ENCODE measurements around the gene ATP5MC3.
"Not testable (repeated sequence)": the region's sequence is repeated elsewhere in the genome, so short reads cannot be mapped to it uniquely, and the experiment has no call there.

Gene ATP5MC3

DNA sequence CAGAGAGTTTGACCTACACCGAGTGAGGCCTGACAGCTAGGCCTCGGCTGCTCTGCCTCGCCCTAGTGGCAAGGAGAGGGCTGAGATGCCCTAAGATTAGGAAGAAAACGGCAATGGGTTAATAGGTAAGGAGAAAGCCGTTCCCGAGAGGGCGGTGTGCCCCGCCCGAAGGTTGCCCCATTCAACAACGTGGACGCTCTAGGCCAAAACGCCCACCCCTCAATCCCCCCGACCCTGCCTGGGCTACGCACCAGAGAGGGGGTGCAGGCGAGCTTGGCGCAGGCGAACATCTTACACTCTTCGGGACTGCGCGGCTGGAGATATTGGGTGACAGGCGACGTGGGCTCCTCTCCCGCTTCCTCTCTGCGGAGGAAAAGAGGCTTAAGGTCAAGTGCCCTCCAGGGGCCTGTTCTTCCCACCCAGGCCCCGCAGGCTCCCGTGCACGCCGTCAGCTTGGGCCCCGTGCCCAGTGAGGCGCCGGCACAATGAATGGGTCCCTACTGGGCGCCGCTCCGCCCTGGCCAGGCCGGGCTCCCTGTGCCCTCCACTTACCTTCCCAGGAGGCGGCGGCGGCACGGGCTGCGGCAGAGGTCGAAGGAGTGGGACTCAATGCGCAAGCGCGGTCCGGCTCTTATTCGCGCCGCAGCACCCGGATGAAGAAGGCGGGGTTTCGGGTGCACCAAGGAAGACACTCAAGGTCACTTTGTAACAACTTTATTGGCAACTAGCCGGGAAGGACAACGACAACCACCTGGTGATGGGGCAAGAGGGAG, at the start of gene ATP5MC3:
Gene ATP5MC3, minus strand, starts transcription at position 607 of the 773 bp plus-strand sequence. Its CDS starts 317 bp downstream, at position 290.
- DNase-seq, result peak; percentile 84 to 88

DNA sequence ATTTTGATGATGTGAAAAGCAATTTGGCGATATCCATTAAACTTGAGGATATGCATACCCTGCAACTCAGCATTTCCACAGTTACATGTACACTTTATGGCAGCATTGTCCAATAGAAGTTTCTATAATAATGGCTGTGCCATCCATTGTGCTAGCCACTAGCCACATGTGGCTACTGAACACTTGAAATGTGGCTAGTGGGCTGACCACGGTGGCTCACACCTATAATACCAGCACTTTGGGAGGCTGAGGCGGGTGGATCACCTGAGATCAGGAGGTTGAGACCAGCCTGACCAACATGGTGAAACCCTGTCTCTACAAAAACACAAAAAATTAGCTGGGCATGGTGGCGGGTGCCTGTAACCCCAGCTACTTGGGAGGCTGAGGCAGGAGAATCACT, 47.1 kb upstream of the ATP5MC3 start:
- DNase-seq, result not testable (repeated sequence)

DNA sequence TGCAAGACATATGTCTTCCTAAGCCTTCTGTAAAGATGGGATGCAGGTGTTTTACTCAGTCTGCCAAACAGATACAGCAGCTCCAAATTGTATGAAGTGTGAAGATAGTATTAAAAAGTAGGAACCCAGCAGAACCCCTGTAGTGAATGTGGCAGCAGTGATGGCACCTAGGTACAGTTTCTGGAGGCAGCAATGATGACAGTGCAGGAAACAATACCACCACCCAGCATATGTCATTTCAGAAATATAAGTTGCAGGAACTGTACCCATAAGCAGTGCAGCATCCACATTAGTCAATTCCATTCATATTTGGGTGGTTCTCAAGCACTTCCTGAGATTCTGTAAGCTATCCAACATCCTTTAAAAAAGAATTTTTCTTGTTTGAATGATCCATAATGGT, 46.7 kb upstream of the ATP5MC3 start:
- no peak for DNase-seq

DNA sequence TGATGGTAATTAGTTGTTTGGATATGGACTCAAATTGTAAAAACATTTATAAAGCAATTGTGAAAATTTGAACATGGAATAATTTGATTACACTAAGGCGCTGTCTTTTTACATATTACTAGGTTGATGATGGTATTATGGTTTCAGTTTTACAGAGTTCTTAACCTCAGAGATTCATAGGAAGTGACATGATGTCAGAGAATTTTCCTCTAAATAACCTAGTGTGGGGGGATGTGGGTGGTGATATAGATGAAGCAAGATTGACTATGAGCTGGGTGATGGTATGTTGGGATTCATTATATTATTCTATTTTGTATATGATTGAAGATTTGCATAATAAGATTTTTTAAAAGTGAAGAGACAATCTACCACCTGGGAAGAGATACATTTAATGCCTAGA, 45.9 kb upstream of the ATP5MC3 start:
- peak in 1 of 2 donors; percentile 14 for DNase-seq

DNA sequence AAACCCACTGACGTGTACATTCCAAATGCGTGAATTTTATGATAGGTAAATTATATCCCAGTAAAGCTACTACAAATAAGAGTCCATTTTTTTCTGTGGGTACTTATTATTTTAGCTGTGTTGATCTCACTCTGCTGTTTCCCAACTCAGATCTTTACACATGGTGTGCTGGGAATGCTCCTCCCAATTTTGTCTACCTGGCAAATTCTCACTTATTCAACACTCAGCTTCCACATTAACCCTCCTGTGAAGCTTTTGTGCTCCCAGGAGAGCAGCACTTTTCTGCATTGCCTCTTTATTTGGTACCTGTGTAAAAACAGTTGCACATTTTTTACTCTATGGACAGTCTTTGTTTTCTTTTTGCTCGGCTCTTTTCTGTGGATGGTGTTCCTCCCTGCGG, 38.6 kb upstream of the ATP5MC3 start:
- DNase-seq, result no peak

DNA sequence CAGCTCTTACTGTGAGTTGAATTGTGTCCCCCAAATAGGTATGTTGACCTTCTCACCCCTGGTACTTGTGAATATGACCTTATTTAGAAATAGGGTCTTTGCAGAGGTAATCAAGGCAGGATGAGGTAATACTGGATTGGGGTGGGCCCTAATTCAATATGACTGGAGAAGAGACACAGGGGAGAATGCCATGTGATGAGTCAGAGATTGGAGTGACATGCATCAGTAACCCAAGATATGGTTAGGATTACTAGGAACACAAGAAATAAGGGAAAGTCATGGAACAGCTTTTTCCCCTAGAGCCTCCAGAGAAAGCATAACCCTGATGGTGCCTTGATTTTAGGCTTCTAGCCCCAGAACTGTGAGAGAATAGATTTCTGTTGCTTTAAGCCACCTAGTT, 37.0 kb upstream of the ATP5MC3 start:
- no peak for DNase-seq

DNA sequence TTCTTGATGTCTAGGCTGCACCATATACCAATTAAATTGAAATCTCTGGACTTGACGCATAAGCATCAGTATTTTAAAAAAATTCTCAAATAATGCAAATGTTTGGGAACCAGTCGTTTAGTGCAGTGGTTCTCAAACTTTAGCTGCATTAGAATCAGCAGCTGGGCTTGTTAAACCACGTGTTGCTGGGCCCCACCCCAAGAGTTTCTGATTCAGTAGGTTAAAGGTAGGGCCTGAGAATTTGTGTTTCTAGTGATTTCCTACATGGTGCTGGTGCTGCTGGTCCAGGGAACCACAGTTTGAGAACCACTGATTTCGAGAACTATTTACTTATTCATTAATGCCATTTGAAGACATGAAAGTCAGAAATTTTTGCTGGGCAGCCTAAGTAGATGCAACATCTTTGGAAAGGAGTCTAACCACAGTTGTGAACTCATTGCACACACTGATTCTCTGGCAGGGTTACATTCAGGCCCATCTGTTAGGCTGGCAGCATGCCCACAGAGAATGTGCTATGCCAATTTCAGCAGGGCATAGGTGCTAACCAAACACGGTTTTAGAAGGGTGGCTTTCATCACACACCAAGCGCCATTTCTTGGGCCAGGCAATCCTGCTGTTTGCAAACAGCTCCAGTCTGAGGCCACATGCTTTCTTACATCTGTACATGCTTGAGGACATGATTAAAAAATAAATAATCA, 26.4 kb upstream of the ATP5MC3 start:
- no peak for DNase-seq

DNA sequence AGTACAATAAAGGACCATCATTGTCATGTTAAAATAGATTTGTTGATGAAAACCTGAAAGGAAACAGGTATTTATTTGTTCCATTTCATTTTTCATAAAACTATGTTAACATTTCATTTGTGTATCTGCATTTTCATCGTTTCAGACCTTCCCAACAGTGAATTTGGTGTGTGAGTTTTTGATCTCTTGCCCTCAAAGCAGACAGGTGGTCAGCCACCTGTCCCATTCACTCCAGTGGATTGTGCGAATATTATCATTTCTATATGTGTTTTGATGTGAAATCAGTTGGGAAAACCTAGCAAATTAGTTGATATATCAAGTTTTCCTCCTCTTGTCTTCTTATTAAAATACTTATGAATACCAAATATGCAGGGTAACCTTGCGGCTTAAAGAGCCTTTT, 25.4 kb upstream of the ATP5MC3 start:
- DNase-seq, result no peak

DNA sequence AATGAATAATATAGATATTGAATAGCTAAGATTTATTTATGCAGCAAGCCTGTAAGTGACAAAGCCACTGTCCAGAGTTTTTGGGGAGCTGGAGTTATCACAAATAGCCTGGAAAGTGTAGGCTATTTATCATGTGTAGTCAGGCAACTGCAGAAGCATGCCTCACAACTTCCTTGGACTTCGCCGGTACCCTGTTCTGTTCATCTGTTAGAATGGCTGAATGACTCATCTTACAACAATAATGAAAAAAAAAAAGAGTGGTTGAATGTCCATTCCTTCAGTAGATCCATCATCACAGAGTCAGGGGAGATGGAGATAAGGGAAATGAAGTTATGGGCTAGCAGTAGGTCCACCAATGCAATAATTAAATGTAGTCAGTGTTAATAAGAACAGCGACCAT, 24.0 kb upstream of the ATP5MC3 start:
- DNase-seq, result no peak

DNA sequence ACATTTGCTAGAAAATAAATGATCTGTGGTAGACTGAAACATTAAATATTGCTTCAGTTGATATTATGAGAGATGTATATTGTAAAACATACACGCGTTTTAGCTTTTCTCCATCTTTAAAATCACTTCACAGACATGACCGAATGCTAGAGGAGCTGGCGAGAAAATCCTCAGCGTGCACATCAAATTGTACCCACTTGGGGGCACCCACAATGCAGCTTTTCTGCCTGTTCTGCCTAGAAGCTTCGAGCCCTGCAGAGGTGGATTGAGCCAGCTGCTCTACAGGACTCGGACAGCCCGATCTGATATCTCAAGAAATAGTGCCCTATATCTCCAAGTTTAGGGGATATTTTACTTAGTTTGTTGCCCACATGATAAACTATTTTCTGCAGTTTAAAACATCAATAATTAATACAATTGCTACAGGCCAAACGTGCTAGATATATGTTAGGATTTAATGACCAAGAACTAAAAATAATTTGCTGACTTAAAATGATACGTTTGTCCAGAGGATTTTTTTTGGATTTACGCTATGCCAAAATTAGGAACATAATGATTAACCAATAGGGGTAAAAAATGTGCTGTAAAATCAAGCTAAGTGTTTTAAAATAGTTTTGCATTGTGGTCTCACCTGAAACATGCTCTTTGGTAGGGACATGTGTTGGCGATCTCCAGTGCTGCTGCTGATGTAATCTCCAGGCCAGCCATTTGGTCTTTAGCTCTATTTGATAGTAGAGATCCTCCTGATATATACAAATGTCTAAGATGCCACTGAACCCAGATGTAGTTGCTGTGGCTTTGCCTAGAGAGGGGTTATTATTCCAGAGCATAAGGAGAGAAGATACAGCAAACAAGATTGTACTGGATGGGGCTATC, 22.3 kb upstream of the ATP5MC3 start:
- DNase-seq, result peak; percentile 44 to 47

DNA sequence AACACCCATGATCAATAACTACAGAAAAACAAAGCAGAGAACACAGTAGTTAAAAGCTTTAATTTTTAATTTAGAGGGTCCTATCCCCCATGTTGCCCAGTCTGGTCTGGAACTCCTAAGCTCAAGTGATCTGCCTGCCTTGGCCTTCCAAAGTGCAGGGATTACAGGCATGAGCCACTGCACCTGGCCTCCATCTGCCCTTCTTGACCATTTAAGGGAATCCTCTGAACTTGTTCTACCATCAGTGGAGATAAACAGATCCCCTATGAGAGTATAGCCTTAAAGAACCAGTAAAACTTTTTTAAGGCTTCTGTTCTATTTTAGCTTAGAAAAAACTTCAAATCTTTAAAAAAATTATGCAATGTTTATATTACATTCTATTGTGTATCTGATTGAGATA, 13.5 kb upstream of the ATP5MC3 start:
- no peak for DNase-seq

DNA sequence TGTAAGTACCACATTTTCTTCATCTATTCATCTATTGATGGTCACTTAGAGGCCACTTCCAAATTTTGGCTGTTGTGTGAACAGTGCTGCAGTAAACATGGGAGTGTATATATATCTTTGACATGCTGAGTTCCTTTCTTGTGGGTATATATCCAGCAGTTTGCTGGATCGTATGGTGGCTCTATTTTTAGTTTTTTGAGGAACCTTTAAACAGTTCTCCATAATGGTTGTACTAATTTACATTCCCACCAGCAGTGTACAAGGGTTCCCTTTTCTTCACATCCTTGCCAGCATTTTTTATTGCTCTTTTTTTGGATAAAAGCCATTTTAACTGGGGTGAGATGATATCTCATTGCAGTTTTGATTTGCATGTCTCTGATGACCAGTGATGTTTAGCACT, 7.3 kb upstream of the ATP5MC3 start:
- DNase-seq, result no peak

DNA sequence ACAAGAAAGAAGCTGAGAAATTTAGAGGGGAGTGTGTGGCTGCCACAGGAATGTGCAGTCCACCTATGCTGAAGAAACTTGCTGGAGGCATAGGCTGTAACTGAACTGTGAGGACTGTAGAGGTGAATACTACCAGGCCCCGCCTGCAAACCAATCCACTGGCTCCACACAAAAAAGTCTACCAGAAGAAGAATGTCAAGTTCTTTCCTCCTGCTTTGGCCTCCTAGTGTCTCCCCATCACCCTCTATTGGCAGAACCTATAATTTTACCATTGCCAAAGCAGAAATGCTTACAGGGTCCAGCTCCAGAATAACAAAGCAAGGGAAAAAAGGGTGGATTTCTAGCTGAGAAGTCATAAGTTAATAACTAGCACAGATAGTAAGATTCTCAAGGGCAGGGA, 5.9 kb upstream of the ATP5MC3 start:
- no peak for DNase-seq

DNA sequence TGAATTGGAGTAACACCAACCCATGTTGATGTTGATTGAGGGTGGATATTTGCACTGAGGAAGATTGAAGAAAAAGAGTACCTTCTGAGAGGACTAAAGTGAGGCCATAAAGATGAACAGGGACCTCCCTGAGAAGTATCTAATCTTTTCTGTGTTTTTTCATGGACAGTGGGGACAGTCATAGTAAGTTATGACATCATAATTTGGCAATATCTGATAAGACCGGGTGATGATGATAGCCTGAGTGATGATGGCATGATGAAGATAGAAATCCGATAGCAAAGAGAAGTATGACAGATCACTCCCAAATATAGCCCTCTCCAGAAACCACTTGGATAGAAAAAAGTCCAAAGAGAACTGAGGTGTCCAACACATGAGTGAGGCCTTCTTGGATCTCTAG, 2.2 kb upstream of the ATP5MC3 start:
- no peak for DNase-seq

DNA sequence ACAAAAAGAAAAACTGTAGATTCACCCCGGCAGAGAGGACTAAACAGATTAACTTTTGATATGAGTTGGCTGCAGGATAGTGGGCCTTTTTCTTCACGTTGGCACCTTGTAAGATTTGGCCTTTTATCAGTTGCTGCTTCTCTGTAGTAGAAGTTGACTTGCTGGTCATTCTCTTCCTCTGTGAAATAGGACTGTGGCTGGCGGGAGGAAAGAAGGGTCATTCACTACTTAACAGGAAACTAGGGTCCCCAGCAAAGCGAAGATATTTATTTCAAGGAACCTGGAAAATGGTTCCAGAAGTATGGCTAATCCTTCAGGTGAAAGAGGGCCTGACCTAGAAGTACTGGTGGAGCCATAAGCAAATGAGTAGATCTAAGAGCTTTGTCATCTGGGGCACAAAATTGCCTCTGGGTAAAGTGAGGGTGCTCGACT, 383 bp upstream of the ATP5MC3 start:
- DNase-seq, result no peak

DNA sequence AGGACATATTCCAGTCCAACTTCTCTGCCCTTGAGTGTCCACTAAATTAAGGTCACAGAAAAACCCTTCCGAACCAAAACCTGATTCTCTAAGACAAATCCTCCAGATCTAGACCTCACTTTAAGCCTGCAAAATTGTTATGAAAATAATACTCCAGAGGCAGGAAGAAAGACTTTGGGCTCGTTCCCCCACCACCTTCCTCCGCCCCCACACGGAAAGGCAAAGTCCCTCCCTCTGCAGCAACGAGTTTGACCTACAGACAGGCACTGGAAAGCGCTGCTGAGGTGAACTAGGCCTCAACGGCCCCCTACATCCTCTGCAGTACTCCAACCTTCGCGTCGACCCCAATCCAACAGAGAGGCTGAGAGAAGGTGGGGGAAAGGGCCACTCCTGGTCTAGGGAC, 808 bp downstream of the ATP5MC3 start:
- DNase-seq, result peak; percentile 40 to 43

DNA sequence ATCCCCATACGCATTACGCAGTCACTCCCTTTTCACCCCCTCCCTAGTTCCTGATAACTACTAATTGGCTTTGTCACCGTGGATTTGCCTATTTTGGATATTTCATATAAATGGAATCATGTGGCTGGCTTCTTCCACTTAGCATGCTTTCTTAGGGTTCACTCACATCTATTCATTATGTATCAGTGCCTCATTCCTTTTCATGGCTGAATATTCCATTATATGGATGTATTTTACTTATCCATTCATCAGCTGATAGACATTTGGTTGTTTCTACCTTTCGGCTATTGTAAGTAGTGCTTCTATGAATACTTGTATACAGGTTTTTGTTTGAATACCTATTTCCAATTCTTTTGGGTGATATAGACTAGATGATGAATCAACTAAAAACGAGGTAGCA, 4.9 kb downstream of the ATP5MC3 start:
- no peak for DNase-seq

DNA sequence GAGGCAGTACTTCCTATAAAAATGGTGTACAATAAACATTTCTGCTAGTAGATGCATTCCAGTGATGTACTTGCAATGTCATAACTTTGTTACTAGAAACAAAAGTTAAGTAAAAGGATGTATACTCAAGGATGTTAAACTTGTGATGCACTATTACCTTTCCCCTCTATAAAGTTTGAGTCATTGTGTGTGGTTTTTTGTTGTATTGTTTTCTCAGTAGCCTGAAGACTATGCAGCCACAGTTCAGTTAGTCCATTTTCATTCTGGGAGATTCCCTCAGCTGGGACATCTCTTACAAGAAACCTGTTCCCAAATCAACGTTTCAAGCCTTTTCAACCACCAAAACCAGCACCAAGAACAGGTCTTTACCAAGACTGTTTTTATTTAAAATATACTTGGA, 5.6 kb downstream of the ATP5MC3 start:
- DNase-seq, result no peak

DNA sequence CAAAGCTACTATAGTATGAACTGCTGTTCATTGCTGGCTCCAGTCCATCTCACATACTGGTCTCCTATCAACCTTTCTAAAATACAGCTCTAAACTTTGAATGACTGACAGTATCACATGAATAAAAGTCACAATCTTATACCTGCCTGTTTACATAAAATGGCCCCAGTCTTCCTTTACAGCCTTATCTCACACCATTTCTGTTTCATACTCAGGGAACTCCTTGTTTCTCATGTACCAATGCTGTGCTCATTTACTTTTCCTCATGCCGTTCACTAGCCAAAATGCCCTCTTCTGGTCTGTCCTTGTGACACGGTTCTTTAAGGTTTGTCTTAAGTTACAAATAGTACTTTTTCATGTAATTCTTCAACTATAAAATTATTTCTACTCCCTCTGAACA, 6.2 kb downstream of the ATP5MC3 start:
- DNase-seq, result no peak

DNA sequence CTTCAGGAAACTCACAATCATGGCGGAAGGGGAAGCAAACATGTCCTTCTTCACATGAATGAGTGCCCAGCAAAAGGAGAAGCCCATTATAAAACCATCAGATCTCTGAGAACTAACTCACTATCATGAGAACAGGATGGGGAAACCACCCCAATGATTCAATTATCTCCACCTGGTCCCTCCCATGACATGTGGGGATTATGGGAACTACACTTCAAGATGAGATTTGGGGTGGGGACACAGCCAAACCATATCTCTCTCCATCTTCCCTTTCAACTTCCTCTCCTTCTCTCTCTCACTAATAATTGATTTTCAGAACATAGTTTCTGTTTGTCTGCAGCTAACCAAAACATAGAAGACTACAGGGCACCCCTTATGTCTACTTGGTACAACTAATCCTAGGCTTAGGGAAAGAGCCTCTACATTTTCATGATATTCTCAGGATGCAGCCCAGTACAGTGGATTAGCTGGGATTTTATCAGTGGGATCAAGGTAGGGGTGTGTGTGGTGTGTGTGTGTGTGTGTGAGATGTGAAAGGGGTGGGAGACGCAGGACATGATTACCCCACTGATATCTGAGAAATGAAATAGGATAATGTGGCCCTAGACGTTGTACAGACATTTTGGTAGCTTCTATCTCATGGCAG, 10.7 kb downstream of the ATP5MC3 start:
- DNase-seq, result no peak

DNA sequence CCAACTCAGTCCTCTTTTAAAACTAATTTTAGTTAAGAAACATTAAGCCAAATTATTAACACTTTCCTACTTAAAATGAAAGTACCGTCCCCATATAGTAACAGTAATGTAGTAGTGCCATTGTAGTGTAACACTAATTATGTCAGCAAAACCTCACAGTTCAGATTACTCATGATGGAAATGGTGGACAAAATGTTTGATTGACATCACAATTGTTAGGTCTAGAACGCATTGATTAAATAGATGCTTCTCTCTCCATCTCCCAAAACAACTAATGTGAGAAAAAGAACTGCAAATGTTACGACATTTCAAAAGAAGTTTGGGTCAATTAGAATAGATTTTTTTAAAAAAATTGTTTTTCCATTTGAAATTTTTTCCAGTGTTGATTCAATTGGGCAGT, 12.3 kb downstream of the ATP5MC3 start:
- no peak for DNase-seq

DNA sequence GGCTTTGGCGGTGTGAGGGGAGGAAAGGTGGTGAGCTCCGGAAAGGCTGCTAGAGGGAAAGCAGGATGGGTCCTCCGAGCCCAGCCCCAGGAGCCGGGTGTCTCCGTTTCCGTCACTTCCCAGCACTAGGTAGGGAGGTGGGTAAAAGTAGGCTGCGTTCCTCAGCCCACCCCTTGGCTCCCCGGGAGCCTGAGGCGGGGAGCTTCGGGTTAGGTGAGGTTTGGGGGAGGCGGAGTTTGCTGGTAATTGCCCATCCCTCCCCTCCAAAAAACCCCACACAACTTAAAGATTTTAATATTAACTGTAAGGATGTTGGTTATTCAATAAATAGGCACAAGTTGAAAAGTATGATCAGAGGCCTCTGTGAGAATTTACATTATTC, 13.0 kb downstream of the ATP5MC3 start:
- no peak for DNase-seq

All from stimulated activated CD4-positive, alpha-beta T cell treated with anti-CD3 and anti-CD28 coated beads, Interleukin-2, amount 100 ng/mL, for 48 hours (primary cell).